HEK293 (cell line): ENCODE data around the gene EPB41L2.
A peak's percentile ranks its signal among the peaks of the same experiment; 100 is the strongest.

Experiments used
- BCL11A ChIP-seq: fragments of 450-650 bp; formaldehyde crosslinking; IDR thresholded peaks from 2 replicates; pipeline ENCODE4 v1.5.1; 2016; ENCODE audit warnings: low read depth, missing biosample characterization, missing genetic modification characterization
- FEZF1 ChIP-seq: fragments of 450-650 bp; formaldehyde crosslinking; IDR thresholded peaks from 2 replicates; pipeline ENCODE4 v1.5.1; 2016; ENCODE audit warnings: missing biosample characterization, missing genetic modification characterization
- HOXA7 ChIP-seq: sonication (generic); formaldehyde crosslinking; IDR thresholded peaks from 2 replicates; pipeline ENCODE4 v1.8.1; 2022; ENCODE audit warnings: missing genetic modification reagents, borderline replicate concordance
- IKZF3 ChIP-seq: fragments of 450-650 bp; IDR thresholded peaks from 2 replicates; pipeline ENCODE4 v1.5.0; 2018; ENCODE audit warnings: missing biosample characterization, mild to moderate bottlenecking, missing genetic modification characterization, moderate library complexity
- MYNN ChIP-seq: fragments of 450-650 bp; formaldehyde crosslinking; IDR thresholded peaks from 2 replicates; pipeline ENCODE4 v1.5.1; 2016; ENCODE audit warnings: missing biosample characterization, missing genetic modification characterization, borderline replicate concordance
- SALL2 ChIP-seq: fragments of 450-650 bp; formaldehyde crosslinking; IDR thresholded peaks from 2 replicates; pipeline ENCODE4 v1.5.0; 2017; ENCODE audit warnings: missing biosample characterization, mild to moderate bottlenecking, missing genetic modification characterization, borderline replicate concordance
- ZBTB11 ChIP-seq: fragments of 450-650 bp; formaldehyde crosslinking; conservative IDR thresholded peaks from 2 replicates; pipeline ENCODE4 v1.5.1; 2016; ENCODE audit warnings: low read depth, missing biosample characterization, missing genetic modification characterization
- ZBTB21 ChIP-seq: fragments of 450-650 bp; formaldehyde crosslinking; IDR thresholded peaks from 2 replicates; pipeline ENCODE4 v1.5.1; 2017; ENCODE audit warnings: missing biosample characterization, missing genetic modification characterization
- ZBTB26 ChIP-seq: fragments of 450-650 bp; formaldehyde crosslinking; optimal IDR thresholded peaks from 2 replicates; pipeline ENCODE3; 2016; ENCODE audit warnings: missing biosample characterization, mild to moderate bottlenecking, missing genetic modification characterization
- ZNF19 ChIP-seq: fragments of 450-650 bp; formaldehyde crosslinking; IDR thresholded peaks from 2 replicates; pipeline ENCODE4; 2016; ENCODE audit warnings: missing biosample characterization, missing genetic modification characterization, low read depth
- ZNF211 ChIP-seq: fragments of 450-650 bp; formaldehyde crosslinking; IDR thresholded peaks from 2 replicates; pipeline ENCODE4 v1.5.1; 2016; ENCODE audit warnings: low read depth, missing biosample characterization, missing genetic modification characterization
- ZNF239 ChIP-seq: fragments of 450-650 bp; formaldehyde crosslinking; IDR thresholded peaks from 2 replicates; pipeline ENCODE4 v1.5.1; 2016; ENCODE audit warnings: missing biosample characterization, missing genetic modification characterization
- ZNF324 ChIP-seq: fragments of 450-650 bp; formaldehyde crosslinking; IDR thresholded peaks from 2 replicates; pipeline ENCODE4 v1.5.1; 2016; ENCODE audit warnings: missing biosample characterization, missing genetic modification characterization
- ZNF350 ChIP-seq: fragments of 450-650 bp; formaldehyde crosslinking; IDR thresholded peaks from 2 replicates; pipeline ENCODE4 v1.5.0; 2017; ENCODE audit warnings: missing biosample characterization, mild to moderate bottlenecking, missing genetic modification characterization
- ZNF362 ChIP-seq: fragments of 450-650 bp; formaldehyde crosslinking; IDR thresholded peaks from 2 replicates; pipeline ENCODE4 v1.5.1; 2016; ENCODE audit warnings: missing biosample characterization, missing genetic modification characterization
- ZNF394 ChIP-seq: fragments of 450-650 bp; formaldehyde crosslinking; IDR thresholded peaks from 2 replicates; pipeline ENCODE4 v1.5.1; 2016; ENCODE audit warnings: missing biosample characterization, missing genetic modification characterization, mild to moderate bottlenecking, moderate library complexity, borderline replicate concordance
- ZNF560 ChIP-seq: fragments of 450-650 bp; formaldehyde crosslinking; IDR thresholded peaks from 2 replicates; pipeline ENCODE4 v1.5.1; 2017; ENCODE audit warnings: missing biosample characterization, missing genetic modification characterization, borderline replicate concordance
- ZNF621 ChIP-seq: fragments of 450-650 bp; formaldehyde crosslinking; IDR thresholded peaks from 2 replicates; pipeline ENCODE4 v1.5.1; 2017; ENCODE audit warnings: missing biosample characterization, missing genetic modification characterization
- ZNF623 ChIP-seq: fragments of 450-650 bp; formaldehyde crosslinking; IDR thresholded peaks from 2 replicates; pipeline ENCODE4 v1.5.1; 2016; ENCODE audit warnings: missing biosample characterization, missing genetic modification characterization
- ZNF654 ChIP-seq: fragments of 450-650 bp; formaldehyde crosslinking; IDR thresholded peaks from 2 replicates; pipeline ENCODE4 v1.5.1; 2016; ENCODE audit warnings: low read depth, missing biosample characterization, missing genetic modification characterization
- ZNF664 ChIP-seq: fragments of 450-650 bp; formaldehyde crosslinking; IDR thresholded peaks from 2 replicates; pipeline ENCODE4 v1.5.1; 2016; ENCODE audit warnings: missing biosample characterization, missing genetic modification characterization
- ZNF76 ChIP-seq: fragments of 450-650 bp; formaldehyde crosslinking; IDR thresholded peaks from 2 replicates; pipeline ENCODE4; 2016; ENCODE audit warnings: low read depth, missing biosample characterization, missing genetic modification characterization, borderline replicate concordance
- TF ChIP-seq, protein P1 (sequence below): fragments of 450-650 bp; formaldehyde crosslinking; IDR thresholded peaks from 2 replicates; pipeline ENCODE4 v1.5.1; 2016; ENCODE audit warnings: missing biosample characterization, missing genetic modification characterization, borderline replicate concordance
- TF ChIP-seq, protein P2 (sequence below): fragments of 450-650 bp; formaldehyde crosslinking; IDR thresholded peaks from 2 replicates; pipeline ENCODE4 v1.5.1; 2016; ENCODE audit warnings: missing biosample characterization, missing genetic modification characterization
- TF ChIP-seq, protein P3 (sequence below): IDR thresholded peaks from 2 replicates; pipeline ENCODE4 v1.6.1; 2011; ENCODE audit warnings: mild to moderate bottlenecking, low read depth, low read length, borderline replicate concordance
- TF ChIP-seq, protein P4 (sequence below): fragments of 450-650 bp; formaldehyde crosslinking; IDR thresholded peaks from 2 replicates; pipeline ENCODE4 v1.5.1; 2016; ENCODE audit warnings: missing biosample characterization, missing genetic modification characterization, low read depth

EPB41L2 gene

DNA sequence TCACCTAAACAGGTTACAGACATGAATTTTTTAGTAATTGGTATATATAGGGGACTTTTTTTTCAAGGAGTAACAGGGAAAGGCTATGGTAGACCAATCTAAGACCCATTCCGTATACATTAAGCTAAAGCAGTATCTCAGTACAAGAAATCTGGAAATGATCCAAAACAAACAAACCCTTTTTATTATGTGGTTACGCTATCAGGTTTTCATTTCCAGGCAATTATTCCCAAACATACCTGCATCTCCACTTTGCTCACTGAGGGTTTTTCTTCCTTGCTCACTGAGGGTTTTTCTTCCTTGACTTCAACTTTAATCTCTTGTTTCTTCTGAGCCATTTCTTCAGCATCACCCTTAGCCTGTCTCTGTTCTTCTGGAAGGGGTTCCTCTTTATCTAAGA lies 107.3 kb downstream of the EPB41L2 start (continued):
- peak; percentile 94 for TF ChIP-seq ZNF664 (tag by site-specific recombination)
- TF ChIP-seq, protein P1, sequence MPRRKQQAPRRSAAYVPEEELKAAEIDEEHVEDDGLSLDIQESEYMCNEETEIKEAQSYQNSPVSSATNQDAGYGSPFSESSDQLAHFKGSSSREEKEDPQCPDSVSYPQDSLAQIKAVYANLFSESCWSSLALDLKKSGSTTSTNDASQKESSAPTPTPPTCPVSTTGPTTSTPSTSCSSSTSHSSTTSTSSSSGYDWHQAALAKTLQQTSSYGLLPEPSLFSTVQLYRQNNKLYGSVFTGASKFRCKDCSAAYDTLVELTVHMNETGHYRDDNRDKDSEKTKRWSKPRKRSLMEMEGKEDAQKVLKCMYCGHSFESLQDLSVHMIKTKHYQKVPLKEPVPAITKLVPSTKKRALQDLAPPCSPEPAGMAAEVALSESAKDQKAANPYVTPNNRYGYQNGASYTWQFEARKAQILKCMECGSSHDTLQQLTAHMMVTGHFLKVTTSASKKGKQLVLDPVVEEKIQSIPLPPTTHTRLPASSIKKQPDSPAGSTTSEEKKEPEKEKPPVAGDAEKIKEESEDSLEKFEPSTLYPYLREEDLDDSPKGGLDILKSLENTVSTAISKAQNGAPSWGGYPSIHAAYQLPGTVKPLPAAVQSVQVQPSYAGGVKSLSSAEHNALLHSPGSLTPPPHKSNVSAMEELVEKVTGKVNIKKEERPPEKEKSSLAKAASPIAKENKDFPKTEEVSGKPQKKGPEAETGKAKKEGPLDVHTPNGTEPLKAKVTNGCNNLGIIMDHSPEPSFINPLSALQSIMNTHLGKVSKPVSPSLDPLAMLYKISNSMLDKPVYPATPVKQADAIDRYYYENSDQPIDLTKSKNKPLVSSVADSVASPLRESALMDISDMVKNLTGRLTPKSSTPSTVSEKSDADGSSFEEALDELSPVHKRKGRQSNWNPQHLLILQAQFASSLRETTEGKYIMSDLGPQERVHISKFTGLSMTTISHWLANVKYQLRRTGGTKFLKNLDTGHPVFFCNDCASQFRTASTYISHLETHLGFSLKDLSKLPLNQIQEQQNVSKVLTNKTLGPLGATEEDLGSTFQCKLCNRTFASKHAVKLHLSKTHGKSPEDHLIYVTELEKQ = peak; percentile 80; the same call in 1 of the 2 replicates
- TF ChIP-seq ZNF654 (tag by site-specific recombination) = peak; percentile 9
- TF ChIP-seq, protein P2, sequence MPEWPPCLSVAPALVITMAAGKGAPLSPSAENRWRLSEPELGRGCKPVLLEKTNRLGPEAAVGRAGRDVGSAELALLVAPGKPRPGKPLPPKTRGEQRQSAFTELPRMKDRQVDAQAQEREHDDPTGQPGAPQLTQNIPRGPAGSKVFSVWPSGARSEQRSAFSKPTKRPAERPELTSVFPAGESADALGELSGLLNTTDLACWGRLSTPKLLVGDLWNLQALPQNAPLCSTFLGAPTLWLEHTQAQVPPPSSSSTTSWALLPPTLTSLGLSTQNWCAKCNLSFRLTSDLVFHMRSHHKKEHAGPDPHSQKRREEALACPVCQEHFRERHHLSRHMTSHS = no peak
- no peak for TF ChIP-seq ZNF560
- peak; percentile 90 for TF ChIP-seq IKZF3 (tag by site-specific recombination)
- TF ChIP-seq ZNF394 (tag by site-specific recombination) = 0 out of 2 replicates have a peak, but pooled peaks have one; percentile 20
- TF ChIP-seq, protein P3, sequence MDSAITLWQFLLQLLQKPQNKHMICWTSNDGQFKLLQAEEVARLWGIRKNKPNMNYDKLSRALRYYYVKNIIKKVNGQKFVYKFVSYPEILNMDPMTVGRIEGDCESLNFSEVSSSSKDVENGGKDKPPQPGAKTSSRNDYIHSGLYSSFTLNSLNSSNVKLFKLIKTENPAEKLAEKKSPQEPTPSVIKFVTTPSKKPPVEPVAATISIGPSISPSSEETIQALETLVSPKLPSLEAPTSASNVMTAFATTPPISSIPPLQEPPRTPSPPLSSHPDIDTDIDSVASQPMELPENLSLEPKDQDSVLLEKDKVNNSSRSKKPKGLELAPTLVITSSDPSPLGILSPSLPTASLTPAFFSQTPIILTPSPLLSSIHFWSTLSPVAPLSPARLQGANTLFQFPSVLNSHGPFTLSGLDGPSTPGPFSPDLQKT = no peak
- TF ChIP-seq FEZF1 (tag by site-specific recombination) = peak; percentile 85
- TF ChIP-seq ZBTB11 (tag by site-specific recombination) = no peak
- TF ChIP-seq MYNN = no peak
- no peak for TF ChIP-seq HOXA7 (CRISPR knock-in tag)
- TF ChIP-seq ZNF362 = peak; percentile 50; the same call in 1 of the 2 replicates
- no peak for TF ChIP-seq ZNF19 (tag by site-specific recombination)
- no peak for TF ChIP-seq ZBTB21 (tag by site-specific recombination)
- TF ChIP-seq, protein P4, sequence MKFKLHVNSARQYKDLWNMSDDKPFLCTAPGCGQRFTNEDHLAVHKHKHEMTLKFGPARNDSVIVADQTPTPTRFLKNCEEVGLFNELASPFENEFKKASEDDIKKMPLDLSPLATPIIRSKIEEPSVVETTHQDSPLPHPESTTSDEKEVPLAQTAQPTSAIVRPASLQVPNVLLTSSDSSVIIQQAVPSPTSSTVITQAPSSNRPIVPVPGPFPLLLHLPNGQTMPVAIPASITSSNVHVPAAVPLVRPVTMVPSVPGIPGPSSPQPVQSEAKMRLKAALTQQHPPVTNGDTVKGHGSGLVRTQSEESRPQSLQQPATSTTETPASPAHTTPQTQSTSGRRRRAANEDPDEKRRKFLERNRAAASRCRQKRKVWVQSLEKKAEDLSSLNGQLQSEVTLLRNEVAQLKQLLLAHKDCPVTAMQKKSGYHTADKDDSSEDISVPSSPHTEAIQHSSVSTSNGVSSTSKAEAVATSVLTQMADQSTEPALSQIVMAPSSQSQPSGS (tag by site-specific recombination) = no peak
- TF ChIP-seq ZNF324 (tag by site-specific recombination) = no peak
- TF ChIP-seq ZNF211 (tag by site-specific recombination) = no peak
- TF ChIP-seq ZNF350 (tag by site-specific recombination) = no peak
- TF ChIP-seq ZNF239 = no peak
- no peak for TF ChIP-seq BCL11A (tag by site-specific recombination)
- no peak for TF ChIP-seq SALL2 (tag by site-specific recombination)
- no peak for TF ChIP-seq ZNF621 (tag by site-specific recombination)
- TF ChIP-seq ZNF623 = no peak
- TF ChIP-seq ZNF76 (tag by site-specific recombination) = no peak
- no peak for TF ChIP-seq ZBTB26 (tag by site-specific recombination)
